ENCODE measurements around the gene MYO10.

MYO10 gene

GRCh38 chr5:16659536-16659935 is 276.6 kb downstream of the MYO10 start:
- ChIA-PET POLR2A (no interaction called here), CTCF (no interaction called here)
- TF ChIP-seq ZNF169 (tag by site-specific recombination; IDR thresholded peaks at IDR 0.05) (no peak), ZNF621 (tag by site-specific recombination; IDR thresholded peaks at IDR 0.05) (no peak), ZNF266 (tag by site-specific recombination; IDR thresholded peaks at IDR 0.05; ENCODE audit: low read depth) (no peak), ZBTB1 (tag by site-specific recombination; IDR thresholded peaks at IDR 0.05) (no peak), ZNF785 (tag by site-specific recombination; IDR thresholded peaks at IDR 0.05) (no peak), MEIS1 (CRISPR knock-in tag; IDR thresholded peaks at IDR 0.05; ENCODE audit: borderline replicate concordance) (no peak), ZNF707 (tag by site-specific recombination; IDR thresholded peaks at IDR 0.05) (no peak), ZNF175 (tag by site-specific recombination; IDR thresholded peaks at IDR 0.05) (no peak), ZNF670 (tag by site-specific recombination; IDR thresholded peaks at IDR 0.05; ENCODE audit: low read depth) (no peak), ZXDB (tag by site-specific recombination; IDR thresholded peaks at IDR 0.05) (no peak), ZNF510 (tag by site-specific recombination; IDR thresholded peaks at IDR 0.05; ENCODE audit: insufficient replicate concordance) (no peak), ZNF792 (tag by site-specific recombination; IDR thresholded peaks at IDR 0.05) (no peak), ZNF600 (tag by site-specific recombination; IDR thresholded peaks at IDR 0.05) (no peak), ZNF24 (tag by site-specific recombination; IDR thresholded peaks at IDR 0.05) (no peak), ZNF26 (tag by site-specific recombination; IDR thresholded peaks at IDR 0.05) (no peak), ZNF354C (tag by site-specific recombination; IDR thresholded peaks at IDR 0.05; ENCODE audit: borderline replicate concordance, low read depth) (no peak)
- TF ChIP-seq, protein P1, sequence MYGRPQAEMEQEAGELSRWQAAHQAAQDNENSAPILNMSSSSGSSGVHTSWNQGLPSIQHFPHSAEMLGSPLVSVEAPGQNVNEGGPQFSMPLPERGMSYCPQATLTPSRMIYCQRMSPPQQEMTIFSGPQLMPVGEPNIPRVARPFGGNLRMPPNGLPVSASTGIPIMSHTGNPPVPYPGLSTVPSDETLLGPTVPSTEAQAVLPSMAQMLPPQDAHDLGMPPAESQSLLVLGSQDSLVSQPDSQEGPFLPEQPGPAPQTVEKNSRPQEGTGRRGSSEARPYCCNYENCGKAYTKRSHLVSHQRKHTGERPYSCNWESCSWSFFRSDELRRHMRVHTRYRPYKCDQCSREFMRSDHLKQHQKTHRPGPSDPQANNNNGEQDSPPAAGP (tag by site-specific recombination; IDR thresholded peaks at IDR 0.05) = no peak
- Histone ChIP-seq H3K36me3 (ENCODE audit: control insufficient read depth in 2 of 2, insufficient read depth in 1 of 2, low read length in 2 of 2) (peaks cover 0 to 7% of the 10 kb centered on the region in 2 experiments; a peak in 2 of 3 replicates), H3K9me3 (ENCODE audit: control insufficient read depth, insufficient read depth, low read depth, low read length) (no peaks in the 10 kb centered on the region), H3K4me1 (ENCODE audit: control insufficient read depth, insufficient read depth, low read length) (no peaks in the 10 kb centered on the region), H3K4me3 (ENCODE audit: low read depth, low read length) (no peak overlapping the region), H3K27ac (ENCODE audit: extremely low read depth, low read depth, low read length) (no peak overlapping the region)

- H3K36me3 ChIP-seq (ENCODE audit: control insufficient read depth in 2 of 2, insufficient read depth in 1 of 2, low read length in 2 of 2) = no peaks in the 10 kb centered on the region
- CTCF ChIA-PET = interaction anchor here (0.6 kb wide), 1 partner anchor 45 kb away, joined by 4 read pairs; no protein-coding TSS in a partner anchor
- H3K4me1 ChIP-seq (ENCODE audit: control insufficient read depth, insufficient read depth, low read length) = no peaks in the 10 kb centered on the region
- H3K4me3 ChIP-seq (ENCODE audit: low read depth, low read length) = no peak overlapping the region
- no peak overlapping the region for H3K27ac ChIP-seq (ENCODE audit: extremely low read depth, low read depth, low read length)
- POLR2A ChIA-PET = no interaction called here
- TF ChIP-seq ZNF112 (tag by site-specific recombination; IDR thresholded peaks at IDR 0.05) = no peak
- no peak for TF ChIP-seq ZNF341 (tag by site-specific recombination; IDR thresholded peaks at IDR 0.05; ENCODE audit: low read depth)
- no peak for TF ChIP-seq ZNF558 (tag by site-specific recombination; IDR thresholded peaks at IDR 0.05)
- no peak for TF ChIP-seq ZNF501 (tag by site-specific recombination; IDR thresholded peaks at IDR 0.05)
- no peak for TF ChIP-seq ZNF626 (tag by site-specific recombination; IDR thresholded peaks at IDR 0.05)
- no peak for TF ChIP-seq GLI4 (tag by site-specific recombination; IDR thresholded peaks at IDR 0.05)
- TF ChIP-seq KLF16 (tag by site-specific recombination; IDR thresholded peaks at IDR 0.05) = no peak
- TF ChIP-seq ZNF274 (IDR thresholded peaks at IDR 0.05; ENCODE audit: low read length) = no peak
- TF ChIP-seq ZNF274 (tag by site-specific recombination; IDR thresholded peaks at IDR 0.05; ENCODE audit: borderline replicate concordance) = no peak
- TF ChIP-seq, protein P2, sequence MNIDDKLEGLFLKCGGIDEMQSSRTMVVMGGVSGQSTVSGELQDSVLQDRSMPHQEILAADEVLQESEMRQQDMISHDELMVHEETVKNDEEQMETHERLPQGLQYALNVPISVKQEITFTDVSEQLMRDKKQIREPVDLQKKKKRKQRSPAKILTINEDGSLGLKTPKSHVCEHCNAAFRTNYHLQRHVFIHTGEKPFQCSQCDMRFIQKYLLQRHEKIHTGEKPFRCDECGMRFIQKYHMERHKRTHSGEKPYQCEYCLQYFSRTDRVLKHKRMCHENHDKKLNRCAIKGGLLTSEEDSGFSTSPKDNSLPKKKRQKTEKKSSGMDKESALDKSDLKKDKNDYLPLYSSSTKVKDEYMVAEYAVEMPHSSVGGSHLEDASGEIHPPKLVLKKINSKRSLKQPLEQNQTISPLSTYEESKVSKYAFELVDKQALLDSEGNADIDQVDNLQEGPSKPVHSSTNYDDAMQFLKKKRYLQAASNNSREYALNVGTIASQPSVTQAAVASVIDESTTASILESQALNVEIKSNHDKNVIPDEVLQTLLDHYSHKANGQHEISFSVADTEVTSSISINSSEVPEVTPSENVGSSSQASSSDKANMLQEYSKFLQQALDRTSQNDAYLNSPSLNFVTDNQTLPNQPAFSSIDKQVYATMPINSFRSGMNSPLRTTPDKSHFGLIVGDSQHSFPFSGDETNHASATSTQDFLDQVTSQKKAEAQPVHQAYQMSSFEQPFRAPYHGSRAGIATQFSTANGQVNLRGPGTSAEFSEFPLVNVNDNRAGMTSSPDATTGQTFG (tag by site-specific recombination; IDR thresholded peaks at IDR 0.05; ENCODE audit: borderline replicate concordance) = no peak
- H3K9me3 ChIP-seq (ENCODE audit: control insufficient read depth, insufficient read depth, low read depth, low read length) = no peaks in the 10 kb centered on the region
Observed at GRCh38 chr5:16656561-16657191, 279.4 kb downstream of the MYO10 start.
